Neural progenitor cell (in vitro differentiated cells): ENCODE measurements around the gene FAM240B. TPM values are rescaled to one million over a fixed set of nuclear protein-coding genes. Genes with fewer than 3 reads are reported as not detected.

Experiments used
- DNase-seq: peaks from one replicate; pipeline ENCODE4 v3.0.0-alpha.2; 2016; ENCODE audit warnings: low spot score
- H2AFZ ChIP-seq: fragments of 200-600 bp; sonication (generic); replicated peaks from 2 replicates; pipeline ENCODE4 v1.6.1; 2016; ENCODE audit warnings: antibody characterized with exemption
- H3F3A ChIP-seq: fragments of 200-600 bp; sonication (generic); 2 replicates; pipeline ENCODE4 v1.6.1; 2016; ENCODE audit warnings: antibody characterized with exemption, low read depth
- H3K27ac ChIP-seq: fragments of 200-600 bp; sonication (generic); 2 replicates; pipeline ENCODE4 v1.5.1; 2016; ENCODE audit warnings: mild to moderate bottlenecking
- H3K27me3 ChIP-seq: fragments of 200-600 bp; sonication (generic); 2 replicates; pipeline ENCODE4 v1.6.1; 2016; ENCODE audit warnings: mild to moderate bottlenecking, moderate library complexity
- H3K36me3 ChIP-seq: fragments of 200-600 bp; sonication (generic); 2 replicates; pipeline ENCODE4 v1.5.1; 2016
- H3K4me1 ChIP-seq: fragments of 200-600 bp; sonication (generic); 2 replicates; pipeline ENCODE4 v1.6.1; 2016; ENCODE audit warnings: mixed run types
- H3K4me2 ChIP-seq: fragments of 200-600 bp; sonication (generic); 2 replicates; pipeline ENCODE4 v1.6.1; 2016
- H3K4me3 ChIP-seq: fragments of 200-600 bp; sonication (generic); 2 replicates; pipeline ENCODE4 v1.5.1; 2016
- H3K79me2 ChIP-seq: fragments of 200-600 bp; sonication (generic); 2 replicates; pipeline ENCODE4 v1.6.1; 2016; ENCODE audit warnings: low read depth
- H3K9ac ChIP-seq: fragments of 200-600 bp; sonication (generic); 2 replicates; pipeline ENCODE4 v1.6.1; 2016
- H3K9me3 ChIP-seq: fragments of 200-600 bp; sonication (generic); 2 replicates; pipeline ENCODE4 v1.5.1; 2016; ENCODE audit warnings: low read depth
- H4K20me1 ChIP-seq: fragments of 200-600 bp; sonication (generic); 2 replicates; pipeline ENCODE4 v1.6.1; 2016; ENCODE audit warnings: low read depth
- H3K27ac Mint-ChIP-seq: 3 replicates; pipeline ENCODE4 v1.8.0; 2021; ENCODE audit warnings: mixed read lengths
- H3K27me3 Mint-ChIP-seq: 2 replicates; pipeline ENCODE4 v1.8.0; 2022; ENCODE audit warnings: low read depth, mild to moderate bottlenecking, inconsistent platforms, moderate library complexity, mixed read lengths; ENCODE audit not compliant: insufficient read depth
- H3K36me3 Mint-ChIP-seq: 3 replicates; pipeline ENCODE4 v1.8.0; 2021; ENCODE audit warnings: mixed read lengths
- H3K4me1 Mint-ChIP-seq: 3 replicates; pipeline ENCODE4 v1.8.0; 2021; ENCODE audit warnings: mixed read lengths
- H3K4me3 Mint-ChIP-seq: 3 replicates; pipeline ENCODE4 v1.8.0; 2021; ENCODE audit warnings: mild to moderate bottlenecking, moderate library complexity, mixed read lengths
- H3K9me3 Mint-ChIP-seq: 3 replicates; pipeline ENCODE4 v1.8.0; 2020; ENCODE audit warnings: mixed read lengths
- CTCF ChIP-seq: fragments of 200-600 bp; sonication (generic); IDR thresholded peaks from 2 replicates; pipeline ENCODE4 v1.5.1; 2017; ENCODE audit warnings: antibody characterized with exemption, mild to moderate bottlenecking
- EZH2 ChIP-seq: fragments of 200-600 bp; sonication (generic); IDR thresholded peaks from 2 replicates; pipeline ENCODE4 v1.6.1; 2017; ENCODE audit warnings: antibody characterized with exemption, mild to moderate bottlenecking, moderate library complexity
- EZH2phosphoT487 ChIP-seq: fragments of 200-600 bp; sonication (generic); IDR thresholded peaks from 2 replicates; pipeline ENCODE4 v1.6.1; 2017; ENCODE audit warnings: antibody characterized with exemption
- total RNA-seq: library from RNA; depleted of rRNA; stranded (reverse); fragments of >200 nt; gene quantifications from 2 replicates; pipeline ENCODE4 v1.2.3, GENCODE V29; 2015; ENCODE audit warnings: low replicate concordance

FAM240B gene
- total RNA-seq, 1 donor from 2014 or later: not detected

- Histone ChIP-seq H3K9ac (no peak overlapping the region), H3K79me2 (no peaks in the 10 kb centered on the region), H2AFZ (no peak overlapping the region), H3F3A (no peaks in the 10 kb centered on the region), H3K36me3 (no peaks in the 10 kb centered on the region), H4K20me1 (no peaks in the 10 kb centered on the region), H3K4me1 (no peaks in the 10 kb centered on the region), H3K9me3 (no peaks in the 10 kb centered on the region), H3K4me2 (no peak overlapping the region), H3K27me3 (no peaks in the 10 kb centered on the region), H3K27ac (no peak overlapping the region), H3K4me3 (no peak overlapping the region)
- no peaks in the 10 kb centered on the region for H3K36me3 Mint-ChIP-seq
- H3K9me3 Mint-ChIP-seq: no peaks in the 10 kb centered on the region
- peaks cover 6% of the 10 kb centered on the region for H3K27me3 Mint-ChIP-seq
- H3K4me1 Mint-ChIP-seq: no peaks in the 10 kb centered on the region
- H3K4me3 Mint-ChIP-seq: no peak overlapping the region
- no peak for DNase-seq
- no peak overlapping the region for H3K27ac Mint-ChIP-seq
- TF ChIP-seq EZH2phosphoT487: no peak
- TF ChIP-seq CTCF: no peak
- no peak for TF ChIP-seq EZH2
Measured at GRCh38 chr9:38747941-38748340, 28.0 kb upstream of the FAM240B start.

- no peaks in the 10 kb centered on the region for H3F3A ChIP-seq
- H3K4me3 ChIP-seq: no peak overlapping the region
- no peaks in the 10 kb centered on the region for H3K9me3 Mint-ChIP-seq
- no peaks in the 10 kb centered on the region for H3K79me2 ChIP-seq
- no peaks in the 10 kb centered on the region for H3K4me1 ChIP-seq
- no peaks in the 10 kb centered on the region for H3K36me3 ChIP-seq
- no peak for DNase-seq
- H3K4me2 ChIP-seq: no peak overlapping the region
- H3K27ac ChIP-seq: no peak overlapping the region
- no peak for TF ChIP-seq EZH2
- TF ChIP-seq CTCF: no peak
- TF ChIP-seq EZH2phosphoT487: no peak
- H3K27me3 Mint-ChIP-seq: peaks cover 6% of the 10 kb centered on the region
- no peak overlapping the region for H3K9ac ChIP-seq
- H3K4me3 Mint-ChIP-seq: no peak overlapping the region
- no peaks in the 10 kb centered on the region for H3K9me3 ChIP-seq
- H3K27me3 ChIP-seq: no peaks in the 10 kb centered on the region
- H4K20me1 ChIP-seq: no peaks in the 10 kb centered on the region
- no peaks in the 10 kb centered on the region for H3K4me1 Mint-ChIP-seq
- no peak overlapping the region for H3K27ac Mint-ChIP-seq
- H2AFZ ChIP-seq: no peak overlapping the region
- H3K36me3 Mint-ChIP-seq: no peaks in the 10 kb centered on the region
Measured at GRCh38 chr9:38747067-38747466, 27.1 kb upstream of the FAM240B start.

GRCh38 chr9:38746303-38746702 lies 26.4 kb upstream of the FAM240B start:
- Histone ChIP-seq H3K4me2 (no peak overlapping the region), H3F3A (no peaks in the 10 kb centered on the region), H3K9me3 (no peaks in the 10 kb centered on the region), H3K4me1 (no peaks in the 10 kb centered on the region), H3K9ac (no peak overlapping the region), H3K4me3 (no peak overlapping the region), H3K79me2 (no peaks in the 10 kb centered on the region), H2AFZ (no peak overlapping the region), H3K27ac (no peak overlapping the region), H3K36me3 (no peaks in the 10 kb centered on the region), H3K27me3 (no peaks in the 10 kb centered on the region), H4K20me1 (no peaks in the 10 kb centered on the region)
- no peak overlapping the region for H3K4me3 Mint-ChIP-seq
- no peaks in the 10 kb centered on the region for H3K36me3 Mint-ChIP-seq
- no peaks in the 10 kb centered on the region for H3K4me1 Mint-ChIP-seq
- TF ChIP-seq EZH2 (no peak), EZH2phosphoT487 (no peak), CTCF (no peak)
- no peak overlapping the region for H3K27ac Mint-ChIP-seq
- H3K9me3 Mint-ChIP-seq: no peaks in the 10 kb centered on the region
- no peak for DNase-seq
- peaks cover 6% of the 10 kb centered on the region for H3K27me3 Mint-ChIP-seq
